ENCODE data around the gene THAP7. TPM values are rescaled to one million over a fixed set of nuclear protein-coding genes. Genes with fewer than 3 reads are reported as not detected.

The THAP7 gene
- total RNA-seq, 1 experiment from 2014 or later, result 24.6 TPM

- no peak overlapping the region for H3T11ph ChIP-seq (ENCODE audit: low read length)
- H3K4me2 ChIP-seq (ENCODE audit: insufficient read depth, insufficient read length, low read length), result no peak overlapping the region
- Mint-ChIP-seq H3K4me1 (peaks cover 10 to 18% of the 10 kb centered on the region in 2 experiments), H3K27ac (no peak overlapping the region; a peak in 1 of 7 replicates), H3K4me3 (no peak overlapping the region; a peak in 1 of 5 replicates), H3K27me3 (ENCODE audit: low read depth) (peaks cover 18% of the 10 kb centered on the region), H3K9me3 (no peaks in the 10 kb centered on the region), H3K36me3 (ENCODE audit: insufficient read depth in 1 of 3, low read depth in 3 of 3) (no peaks in the 10 kb centered on the region)
- DNase-seq, result no peak
- no peak overlapping the region for H2AFZ ChIP-seq (ENCODE audit: low read length)
- no peak overlapping the region for H3K18ac ChIP-seq (ENCODE audit: insufficient read length, low read depth, low read length)
- no peak overlapping the region for H3K27ac ChIP-seq (ENCODE audit: insufficient read length, low read depth, low read length)
- no peak overlapping the region for H2BK120ac ChIP-seq (ENCODE audit: low read depth, low read length, poor library complexity, severe bottlenecking)
- no peak overlapping the region for H3K23ac ChIP-seq (ENCODE audit: insufficient read length, low read depth, low read length)
- WGBS (ENCODE audit: extremely low coverage, insufficient read length, low lambda C conversion rate), result no CpG with 5 or more reads among the region's 27 CpGs
- H2BK12ac ChIP-seq (ENCODE audit: insufficient read length, low read depth, low read length), result no peak overlapping the region
- no peak overlapping the region for H4K5ac ChIP-seq (ENCODE audit: insufficient read length, low read depth, low read length)
- H3K56ac ChIP-seq (ENCODE audit: insufficient read length, low read depth, low read length), result no peak overlapping the region
- H3K23me2 ChIP-seq (ENCODE audit: insufficient read length, low read depth, low read length, poor library complexity, severe bottlenecking), result no peaks in the 10 kb centered on the region
- no peak overlapping the region for H3K9ac ChIP-seq (ENCODE audit: extremely low read depth, insufficient read length, low read length)
- no peak overlapping the region for H3K4ac ChIP-seq (ENCODE audit: low read depth, low read length)
- TF ChIP-seq, protein P1, sequence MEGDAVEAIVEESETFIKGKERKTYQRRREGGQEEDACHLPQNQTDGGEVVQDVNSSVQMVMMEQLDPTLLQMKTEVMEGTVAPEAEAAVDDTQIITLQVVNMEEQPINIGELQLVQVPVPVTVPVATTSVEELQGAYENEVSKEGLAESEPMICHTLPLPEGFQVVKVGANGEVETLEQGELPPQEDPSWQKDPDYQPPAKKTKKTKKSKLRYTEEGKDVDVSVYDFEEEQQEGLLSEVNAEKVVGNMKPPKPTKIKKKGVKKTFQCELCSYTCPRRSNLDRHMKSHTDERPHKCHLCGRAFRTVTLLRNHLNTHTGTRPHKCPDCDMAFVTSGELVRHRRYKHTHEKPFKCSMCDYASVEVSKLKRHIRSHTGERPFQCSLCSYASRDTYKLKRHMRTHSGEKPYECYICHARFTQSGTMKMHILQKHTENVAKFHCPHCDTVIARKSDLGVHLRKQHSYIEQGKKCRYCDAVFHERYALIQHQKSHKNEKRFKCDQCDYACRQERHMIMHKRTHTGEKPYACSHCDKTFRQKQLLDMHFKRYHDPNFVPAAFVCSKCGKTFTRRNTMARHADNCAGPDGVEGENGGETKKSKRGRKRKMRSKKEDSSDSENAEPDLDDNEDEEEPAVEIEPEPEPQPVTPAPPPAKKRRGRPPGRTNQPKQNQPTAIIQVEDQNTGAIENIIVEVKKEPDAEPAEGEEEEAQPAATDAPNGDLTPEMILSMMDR (conservative IDR thresholded peaks at IDR 0.05), result no peak
- no peak overlapping the region for H4K91ac ChIP-seq (ENCODE audit: insufficient read length, low read depth, low read length)
- H2AK5ac ChIP-seq (ENCODE audit: insufficient read length, low read length), result no peak overlapping the region
- H3K79me1 ChIP-seq (ENCODE audit: insufficient read depth, low read depth, low read length, poor library complexity, severe bottlenecking), result no peaks in the 10 kb centered on the region
- H2BK20ac ChIP-seq (ENCODE audit: low read depth, low read length, poor library complexity, severe bottlenecking), result no peak overlapping the region
- no peaks in the 10 kb centered on the region; the same call in 1 of the 2 replicates for H3K4me1 ChIP-seq (ENCODE audit: insufficient read depth, low read length)
- H2BK15ac ChIP-seq (ENCODE audit: low read depth, low read length), result no peak overlapping the region
- no peaks in the 10 kb centered on the region for H3K79me2 ChIP-seq (ENCODE audit: insufficient read depth, low read length)
- H2BK5ac ChIP-seq (ENCODE audit: insufficient read length, low read length), result no peak overlapping the region
- H3K14ac ChIP-seq (ENCODE audit: insufficient read depth, low read length), result no peak overlapping the region; the same call in 1 of the 2 replicates
- H4K20me1 ChIP-seq (ENCODE audit: control insufficient read depth, insufficient read depth, insufficient read length), result no peaks in the 10 kb centered on the region
- no peaks in the 10 kb centered on the region for H3K27me3 ChIP-seq (ENCODE audit: insufficient read depth, low read length)
- H4K8ac ChIP-seq (replicated peaks; ENCODE audit: insufficient read length, low read depth, low read length), result no peak overlapping the region
- H3K9me3 ChIP-seq (ENCODE audit: control insufficient read depth, low read depth, low read length), result no peaks in the 10 kb centered on the region
Observed at GRCh38 chr22:21025763-21026755, 24.1 kb upstream of the THAP7 start.

Measured in H9 (cell line).